Adrenal gland (tissue), 5 donors: ENCODE data around the gene REM2.

Source experiments
- CTCF ChIP-seq, 6 experiments: fragments of 450-650 bp in 4 of 6; fragments of 200-600 bp in 2 of 6; sonication (generic) in 1 of 6; IDR thresholded peaks; 1 replicate in 5 of 6; 2 replicates in 1 of 6; pipeline versions ENCODE4 v1.5.1 to v1.8.0; 2016 to 2021; ENCODE audit warnings: antibody characterized with exemption in 6 of 6, mild to moderate bottlenecking in 2 of 6, moderate library complexity in 1 of 6
- POLR2A ChIP-seq, 2 donors: fragments of 450-650 bp; IDR thresholded peaks; one replicate each; pipeline ENCODE4 v1.6.1; 2017; ENCODE audit warnings: antibody characterized with exemption in 2 of 2, mild to moderate bottlenecking in 2 of 2, moderate library complexity in 1 of 2
- donor health status: DM: no; HTN: no; CAD: no.

- no peak for TF ChIP-seq POLR2A (IDR thresholded peaks at IDR 0.05)
- no peak for TF ChIP-seq CTCF (IDR thresholded peaks at IDR 0.05)
Measured at GRCh38 chr14:22870811-22871223, 12.2 kb upstream of the REM2 start.
